Measurements from ENCODE around the gene PDIA3. TPM values are rescaled to one million over a fixed set of nuclear protein-coding genes. Genes with fewer than 3 reads are reported as not detected.

The PDIA3 gene
- total RNA-seq, 1 experiment from 2014 or later: 421 TPM

DNA sequence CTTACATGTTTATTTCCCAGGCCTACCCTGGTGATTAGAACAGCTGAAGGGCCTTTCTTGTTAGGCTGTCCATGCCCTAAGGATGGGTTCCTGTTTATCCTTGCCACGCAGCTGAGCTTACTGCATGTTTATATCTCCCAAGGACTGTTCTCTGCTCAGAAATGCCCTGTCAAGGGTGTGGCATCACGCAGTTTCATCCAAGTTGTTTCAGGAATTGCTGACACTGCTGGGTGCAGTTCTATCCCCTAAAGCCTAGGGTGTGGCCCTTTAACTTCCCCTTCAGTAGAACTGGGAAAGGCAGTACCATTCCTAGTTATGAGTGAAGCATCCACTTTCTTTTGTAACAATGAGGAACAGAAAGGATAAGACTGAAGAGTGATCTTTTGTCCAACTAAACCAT lies 25.6 kb downstream of the PDIA3 start:
- no peak for DNase-seq (ENCODE audit: low spot score)
- H3K27me3 ChIP-seq (replicated peaks; ENCODE audit: insufficient read depth, low read depth, low read length, poor library complexity): no peaks in the 10 kb centered on the region
- peaks cover 11% of the 10 kb centered on the region for H3K4me1 ChIP-seq (ENCODE audit: insufficient read depth, low read length, poor library complexity, severe bottlenecking)
- H3K27ac ChIP-seq (ENCODE audit: low read depth, low read length, poor library complexity, severe bottlenecking): no peak overlapping the region
- POLR2A ChIA-PET (ENCODE audit: low non-redundant PET): no interaction called here
- CTCF ChIA-PET: no interaction called here
- intact Hi-C loops (cut with micrococcal nuclease; ENCODE audit: unreplicated experiment): no loop called here
- BruUV-seq (replicated peaks): no TSS peak
- no peak overlapping the region for H3K4me3 ChIP-seq (ENCODE audit: low read depth, low read length, poor library complexity, severe bottlenecking)
- TF ChIP-seq, protein P1, sequence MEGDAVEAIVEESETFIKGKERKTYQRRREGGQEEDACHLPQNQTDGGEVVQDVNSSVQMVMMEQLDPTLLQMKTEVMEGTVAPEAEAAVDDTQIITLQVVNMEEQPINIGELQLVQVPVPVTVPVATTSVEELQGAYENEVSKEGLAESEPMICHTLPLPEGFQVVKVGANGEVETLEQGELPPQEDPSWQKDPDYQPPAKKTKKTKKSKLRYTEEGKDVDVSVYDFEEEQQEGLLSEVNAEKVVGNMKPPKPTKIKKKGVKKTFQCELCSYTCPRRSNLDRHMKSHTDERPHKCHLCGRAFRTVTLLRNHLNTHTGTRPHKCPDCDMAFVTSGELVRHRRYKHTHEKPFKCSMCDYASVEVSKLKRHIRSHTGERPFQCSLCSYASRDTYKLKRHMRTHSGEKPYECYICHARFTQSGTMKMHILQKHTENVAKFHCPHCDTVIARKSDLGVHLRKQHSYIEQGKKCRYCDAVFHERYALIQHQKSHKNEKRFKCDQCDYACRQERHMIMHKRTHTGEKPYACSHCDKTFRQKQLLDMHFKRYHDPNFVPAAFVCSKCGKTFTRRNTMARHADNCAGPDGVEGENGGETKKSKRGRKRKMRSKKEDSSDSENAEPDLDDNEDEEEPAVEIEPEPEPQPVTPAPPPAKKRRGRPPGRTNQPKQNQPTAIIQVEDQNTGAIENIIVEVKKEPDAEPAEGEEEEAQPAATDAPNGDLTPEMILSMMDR (conservative IDR thresholded peaks at IDR 0.05; ENCODE audit: low read depth, low read length): no peak
- no peaks in the 10 kb centered on the region for H3K9me3 ChIP-seq (ENCODE audit: low read depth, low read length, poor library complexity, severe bottlenecking)
- peaks cover 65% of the 10 kb centered on the region for H3K36me3 ChIP-seq (ENCODE audit: insufficient read depth, low read length, poor library complexity, severe bottlenecking)

DNA sequence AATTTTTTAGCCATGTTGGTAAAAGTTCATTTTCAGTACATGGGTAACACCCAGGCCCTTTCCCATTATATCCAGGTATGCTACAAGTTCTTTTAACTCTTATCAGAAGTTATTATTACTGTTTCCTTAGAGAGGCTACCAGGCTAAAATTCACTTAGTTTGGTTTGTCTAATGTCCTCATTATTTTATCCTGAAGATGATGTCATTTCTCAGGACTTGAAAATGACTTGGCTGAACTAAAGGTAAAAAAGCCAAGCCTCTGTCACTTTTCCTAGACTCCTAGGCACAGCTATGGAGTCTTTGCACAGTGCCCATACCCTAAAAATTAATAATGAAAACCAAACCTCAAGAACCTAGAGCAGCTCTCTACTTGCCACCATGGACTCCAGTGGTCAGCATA lies 26.4 kb downstream of the PDIA3 start:
- H3K36me3 ChIP-seq (ENCODE audit: insufficient read depth, low read length, poor library complexity, severe bottlenecking): peaks cover 56% of the 10 kb centered on the region
- no peaks in the 10 kb centered on the region for H3K9me3 ChIP-seq (ENCODE audit: low read depth, low read length, poor library complexity, severe bottlenecking)
- intact Hi-C loops (cut with micrococcal nuclease; ENCODE audit: unreplicated experiment): no loop called here
- ChIA-PET CTCF (interaction anchor here (0.5 kb wide), 1 partner anchor 25 kb away, joined by 3 read pairs; no protein-coding TSS in a partner anchor), POLR2A (ENCODE audit: low non-redundant PET) (no interaction called here)
- no peak overlapping the region for H3K4me3 ChIP-seq (ENCODE audit: low read depth, low read length, poor library complexity, severe bottlenecking)
- no peaks in the 10 kb centered on the region for H3K27me3 ChIP-seq (replicated peaks; ENCODE audit: insufficient read depth, low read depth, low read length, poor library complexity)
- DNase-seq (ENCODE audit: low spot score): no peak
- H3K27ac ChIP-seq (ENCODE audit: low read depth, low read length, poor library complexity, severe bottlenecking): no peak overlapping the region
- no peak for TF ChIP-seq EZH2 (IDR thresholded peaks at IDR 0.05; ENCODE audit: borderline replicate concordance, low read depth, low read length, poor library complexity, severe bottlenecking)
- TF ChIP-seq, protein P1 (conservative IDR thresholded peaks at IDR 0.05; ENCODE audit: low read depth, low read length): no peak
- peaks cover 11% of the 10 kb centered on the region for H3K4me1 ChIP-seq (ENCODE audit: insufficient read depth, low read length, poor library complexity, severe bottlenecking)
- BruUV-seq (replicated peaks): no TSS peak

DNA sequence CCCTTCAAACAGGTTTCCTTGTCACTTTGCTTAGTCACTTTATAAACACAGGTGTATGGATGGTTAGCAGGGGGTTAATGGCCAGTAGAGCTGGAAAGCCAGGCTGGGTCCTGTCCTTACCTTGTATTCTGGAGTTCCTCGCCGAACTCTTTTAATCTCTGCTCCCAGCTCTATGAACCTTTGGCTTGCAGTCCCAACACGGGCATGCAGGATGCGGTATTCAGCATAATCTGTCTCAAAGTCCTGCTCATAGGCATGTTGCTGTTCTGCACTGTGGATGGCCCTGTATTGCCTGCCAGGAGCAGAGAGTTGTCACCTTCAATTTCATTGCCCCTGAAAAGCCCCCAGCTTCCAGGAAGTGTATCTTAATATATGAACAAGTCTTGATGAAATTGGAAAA lies 27.8 kb downstream of the PDIA3 start:
- Histone ChIP-seq H3K27ac (ENCODE audit: low read depth, low read length, poor library complexity, severe bottlenecking) (peak overlapping the region; percentile 33), H3K27me3 (replicated peaks; ENCODE audit: insufficient read depth, low read depth, low read length, poor library complexity) (no peaks in the 10 kb centered on the region), H3K36me3 (ENCODE audit: insufficient read depth, low read length, poor library complexity, severe bottlenecking) (peaks cover 43% of the 10 kb centered on the region), H3K4me3 (ENCODE audit: low read depth, low read length, poor library complexity, severe bottlenecking) (no peak overlapping the region), H3K4me1 (ENCODE audit: insufficient read depth, low read length, poor library complexity, severe bottlenecking) (peaks cover 11% of the 10 kb centered on the region), H3K9me3 (ENCODE audit: low read depth, low read length, poor library complexity, severe bottlenecking) (no peaks in the 10 kb centered on the region)
- no peak for DNase-seq (ENCODE audit: low spot score)
- ChIA-PET CTCF (no interaction called here), POLR2A (ENCODE audit: low non-redundant PET) (no interaction called here)
- intact Hi-C loops (cut with micrococcal nuclease; ENCODE audit: unreplicated experiment): no loop called here
- BruUV-seq (replicated peaks): TSS peak; percentile 29
- TF ChIP-seq, protein P1 (conservative IDR thresholded peaks at IDR 0.05; ENCODE audit: low read depth, low read length): no peak
- TF ChIP-seq EZH2 (IDR thresholded peaks at IDR 0.05; ENCODE audit: borderline replicate concordance, low read depth, low read length, poor library complexity, severe bottlenecking): no peak
